Measurements from ENCODE around the gene LMNA. TPM values are rescaled to one million over a fixed set of nuclear protein-coding genes. Genes with fewer than 3 reads are reported as not detected.

Gene LMNA
- total and polyA plus RNA-seq, 2 experiments from 2014 or later = 208 to 345 TPM

DNA sequence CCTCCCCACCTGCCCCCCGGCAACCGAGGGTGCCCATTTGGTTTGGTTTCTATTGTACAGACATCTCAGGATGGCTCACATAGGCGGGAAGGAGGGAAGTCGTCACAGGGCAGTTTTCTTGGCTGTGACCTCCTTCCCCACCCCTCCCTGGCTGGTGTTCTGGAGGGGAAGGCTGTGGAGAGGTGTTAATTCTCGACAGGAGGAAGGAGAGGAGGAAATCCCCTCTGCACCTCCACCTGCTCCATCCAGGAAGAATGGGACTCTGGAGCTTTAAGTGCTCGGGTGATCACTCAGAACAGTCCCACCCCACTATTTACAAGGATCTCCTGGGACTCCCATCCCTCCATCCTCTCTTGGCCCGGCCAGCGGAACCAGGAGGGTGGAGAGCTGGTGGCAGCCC, 39.9 kb upstream of the LMNA start:
- whole genome bisulfite sequencing (ENCODE audit: low lambda C conversion rate, missing lambda C conversion rate) = 65% methylated on average over 8 of the region's 8 CpGs
- Histone ChIP-seq H3K4me1 (ENCODE audit: insufficient read depth) (peaks cover 20% of the 10 kb centered on the region), H3K27ac (no peak overlapping the region), H3K4me3 (no peak overlapping the region), H4K20me1 (ENCODE audit: insufficient read depth, poor library complexity, severe bottlenecking) (peaks cover 44% of the 10 kb centered on the region), H3K4me2 (no peak overlapping the region), H3K9me2 (replicated peaks; ENCODE audit: insufficient read depth) (no peaks in the 10 kb centered on the region), H2AFZ (no peak overlapping the region), H3K79me2 (peaks cover 51% of the 10 kb centered on the region), H3K9me3 (ENCODE audit: low read depth) (no peaks in the 10 kb centered on the region), H3K36me3 (replicated peaks; ENCODE audit: insufficient read depth, low read depth) (no peaks in the 10 kb centered on the region), H3K27me3 (no peaks in the 10 kb centered on the region)
- no peak for DNase-seq (ENCODE audit: low spot score)
- TF ChIP-seq EZH2phosphoT487 (IDR thresholded peaks at IDR 0.05; ENCODE audit: low read depth, severe bottlenecking, unreplicated experiment) (no peak), EZH2 (IDR thresholded peaks at IDR 0.05; ENCODE audit: borderline replicate concordance) (no peak)
- TF ChIP-seq, protein P1, sequence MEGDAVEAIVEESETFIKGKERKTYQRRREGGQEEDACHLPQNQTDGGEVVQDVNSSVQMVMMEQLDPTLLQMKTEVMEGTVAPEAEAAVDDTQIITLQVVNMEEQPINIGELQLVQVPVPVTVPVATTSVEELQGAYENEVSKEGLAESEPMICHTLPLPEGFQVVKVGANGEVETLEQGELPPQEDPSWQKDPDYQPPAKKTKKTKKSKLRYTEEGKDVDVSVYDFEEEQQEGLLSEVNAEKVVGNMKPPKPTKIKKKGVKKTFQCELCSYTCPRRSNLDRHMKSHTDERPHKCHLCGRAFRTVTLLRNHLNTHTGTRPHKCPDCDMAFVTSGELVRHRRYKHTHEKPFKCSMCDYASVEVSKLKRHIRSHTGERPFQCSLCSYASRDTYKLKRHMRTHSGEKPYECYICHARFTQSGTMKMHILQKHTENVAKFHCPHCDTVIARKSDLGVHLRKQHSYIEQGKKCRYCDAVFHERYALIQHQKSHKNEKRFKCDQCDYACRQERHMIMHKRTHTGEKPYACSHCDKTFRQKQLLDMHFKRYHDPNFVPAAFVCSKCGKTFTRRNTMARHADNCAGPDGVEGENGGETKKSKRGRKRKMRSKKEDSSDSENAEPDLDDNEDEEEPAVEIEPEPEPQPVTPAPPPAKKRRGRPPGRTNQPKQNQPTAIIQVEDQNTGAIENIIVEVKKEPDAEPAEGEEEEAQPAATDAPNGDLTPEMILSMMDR (IDR thresholded peaks at IDR 0.05; ENCODE audit: poor library complexity) = no peak

GRCh38 chr1:156075162-156075561, 39.3 kb upstream of the LMNA start:
- no peak for DNase-seq (ENCODE audit: low spot score)
- Histone ChIP-seq H3K36me3 (replicated peaks; ENCODE audit: insufficient read depth, low read depth) (no peaks in the 10 kb centered on the region), H3K27me3 (no peaks in the 10 kb centered on the region), H3K9me3 (ENCODE audit: low read depth) (no peaks in the 10 kb centered on the region), H4K20me1 (ENCODE audit: insufficient read depth, poor library complexity, severe bottlenecking) (peaks cover 47% of the 10 kb centered on the region), H3K4me1 (ENCODE audit: insufficient read depth) (peaks cover 25% of the 10 kb centered on the region), H2AFZ (no peak overlapping the region), H3K79me2 (peaks cover 56% of the 10 kb centered on the region), H3K4me3 (no peak overlapping the region), H3K4me2 (no peak overlapping the region), H3K27ac (peak overlapping the region; percentile 20), H3K9me2 (replicated peaks; ENCODE audit: insufficient read depth) (no peaks in the 10 kb centered on the region)
- TF ChIP-seq, protein P1 (IDR thresholded peaks at IDR 0.05; ENCODE audit: poor library complexity) = no peak
- TF ChIP-seq EZH2 (IDR thresholded peaks at IDR 0.05; ENCODE audit: borderline replicate concordance) = no peak
- no peak for TF ChIP-seq EZH2phosphoT487 (IDR thresholded peaks at IDR 0.05; ENCODE audit: low read depth, severe bottlenecking, unreplicated experiment)
- WGBS (ENCODE audit: low lambda C conversion rate, missing lambda C conversion rate) = 58% methylated on average over 3 of the region's 3 CpGs

GRCh38 chr1:156075775-156076204, 38.7 kb upstream of the LMNA start:
- Histone ChIP-seq H3K27me3 (no peaks in the 10 kb centered on the region), H3K4me2 (no peak overlapping the region)

More at GRCh38 chr1:156075775-156076204, 38.7 kb upstream of the LMNA start:
- 56% methylated on average over 4 of the region's 4 CpGs for WGBS (ENCODE audit: low lambda C conversion rate, missing lambda C conversion rate)
- Histone ChIP-seq H4K20me1 (ENCODE audit: insufficient read depth, poor library complexity, severe bottlenecking) (peaks cover 47% of the 10 kb centered on the region), H3K27ac (peak overlapping the region; percentile 20), H2AFZ (no peak overlapping the region), H3K79me2 (peaks cover 62% of the 10 kb centered on the region), H3K9me3 (ENCODE audit: low read depth) (no peaks in the 10 kb centered on the region), H3K4me3 (no peak overlapping the region), H3K36me3 (replicated peaks; ENCODE audit: insufficient read depth, low read depth) (no peaks in the 10 kb centered on the region), H3K4me1 (ENCODE audit: insufficient read depth) (peaks cover 22% of the 10 kb centered on the region), H3K9me2 (replicated peaks; ENCODE audit: insufficient read depth) (no peaks in the 10 kb centered on the region)
- no peak for DNase-seq (ENCODE audit: low spot score)
- TF ChIP-seq, protein P1 (IDR thresholded peaks at IDR 0.05; ENCODE audit: poor library complexity) = no peak
- TF ChIP-seq EZH2 (IDR thresholded peaks at IDR 0.05; ENCODE audit: borderline replicate concordance) = no peak
- no peak for TF ChIP-seq EZH2phosphoT487 (IDR thresholded peaks at IDR 0.05; ENCODE audit: low read depth, severe bottlenecking, unreplicated experiment)

All from hepatocyte (in vitro differentiated cells).